PC-3 (cell line): Measurements from ENCODE around the gene HSPB7. TPM values are rescaled to one million over a fixed set of nuclear protein-coding genes. Genes with fewer than 3 reads are reported as not detected.

Experiments used
- ATAC-seq: fragments of 200-7000 bp; cut with Tn5 transposase; 2 replicates; pipeline ENCODE4 v1.9.1; 2020; ENCODE audit warnings: mild to moderate bottlenecking, moderate library complexity
- BruUV-seq: library from RNA; stranded (reverse); fragments of 400-500 nt; replicated peaks from 2 replicates; lab custom pipeline; 2021; lab: Mats Ljungman, UMichigan
- CTCF ChIA-PET: fragments of 300-600 bp; sonication (Branson Sonifier 250); formaldehyde crosslinking; loops from one replicate; lab custom pipeline; 2022; ENCODE audit warnings: antibody characterized with exemption; lab: Charles Lee
- POLR2A ChIA-PET: fragments of 300-600 bp; sonication (Branson Sonifier 250); formaldehyde crosslinking; loops from one replicate; lab custom pipeline; 2022; ENCODE audit warnings: antibody characterized with exemption; ENCODE audit not compliant: unreplicated experiment; lab: Charles Lee
- DNase-seq: peaks from one replicate; pipeline ENCODE4 v3.0.0-alpha.2; 2015
- H2AFZ ChIP-seq: fragments of 300-600 bp; sonication (generic); 2 replicates; pipeline ENCODE4 v1.6.0; 2016; ENCODE audit warnings: antibody characterized with exemption, low read length
- H3F3A ChIP-seq: fragments of 300-600 bp; sonication (generic); one replicate; pipeline ENCODE4 v1.6.0; 2017; ENCODE audit warnings: antibody characterized with exemption, low read length, control low read depth, mild to moderate bottlenecking; ENCODE audit not compliant: unreplicated experiment
- H3K27ac ChIP-seq: fragments of 300-600 bp; sonication (generic); 2 replicates; pipeline ENCODE4 v1.5.1; 2016; ENCODE audit warnings: mild to moderate bottlenecking, low read length
- H3K27me3 ChIP-seq: fragments of 300-600 bp; sonication (generic); 2 replicates; pipeline ENCODE4 v1.6.1; 2016; ENCODE audit warnings: low read length, mixed read lengths
- H3K36me3 ChIP-seq: fragments of 300-600 bp; sonication (generic); 2 replicates; pipeline ENCODE4 v1.6.1; 2016; ENCODE audit warnings: low read depth, mixed run types, low read length, mixed read lengths
- H3K4me1 ChIP-seq: fragments of 300-600 bp; sonication (generic); 2 replicates; pipeline ENCODE4 v1.5.1; 2016; ENCODE audit warnings: low read length; ENCODE audit not compliant: insufficient read depth
- H3K4me2 ChIP-seq: fragments of 300-600 bp; sonication (generic); 2 replicates; pipeline ENCODE4 v1.6.0; 2016; ENCODE audit warnings: low read length
- H3K4me3 ChIP-seq: fragments of 300-600 bp; sonication (generic); 2 replicates; pipeline ENCODE4 v1.5.1; 2016; ENCODE audit warnings: mild to moderate bottlenecking, low read length, mixed read lengths
- H3K79me2 ChIP-seq: fragments of 300-600 bp; sonication (generic); 2 replicates; pipeline ENCODE4 v1.6.1; 2017; ENCODE audit warnings: low read length, mixed read lengths
- H3K9ac ChIP-seq: fragments of 300-600 bp; sonication (generic); 2 replicates; pipeline ENCODE4 v1.6.0; 2016; ENCODE audit warnings: mild to moderate bottlenecking, low read length
- H3K9me2 ChIP-seq: fragments of 300-600 bp; sonication (generic); replicated peaks from 2 replicates; pipeline ENCODE4 v1.6.1; 2016; ENCODE audit warnings: mixed run types, low read length, mixed read lengths
- H3K9me3 ChIP-seq: fragments of 300-600 bp; sonication (generic); 2 replicates; pipeline ENCODE4 v1.6.1; 2016; ENCODE audit warnings: low read length, mixed read lengths
- H4K20me1 ChIP-seq: fragments of 300-600 bp; sonication (generic); 2 replicates; pipeline ENCODE4 v1.6.1; 2016; ENCODE audit warnings: low read length, mixed read lengths
- EZH2 ChIP-seq: fragments of 300-600 bp; sonication (generic); IDR thresholded peaks from one replicate; pipeline ENCODE4 v1.6.1; 2017; ENCODE audit warnings: antibody characterized with exemption, mild to moderate bottlenecking, low read length; ENCODE audit not compliant: unreplicated experiment
- EZH2phosphoT487 ChIP-seq: fragments of 300-600 bp; sonication (generic); IDR thresholded peaks from 2 replicates; pipeline ENCODE4 v1.6.1; 2018; ENCODE audit warnings: mild to moderate bottlenecking, antibody characterized with exemption, low read length, borderline replicate concordance
- intact Hi-C: fragments of 100-400 bp; cut with micrococcal nuclease; formaldehyde crosslinking; loops from 2 replicates; pipeline ENCODE4 v1.9.0; 2023
- total RNA-seq: library from RNA; depleted of rRNA; stranded (reverse); fragments of >200 nt; gene quantifications from 2 replicates; pipeline ENCODE4 v1.2.3, GENCODE V29; 2014
- TF ChIP-seq, protein P1 (sequence below): fragments of 300-600 bp; sonication (generic); conservative IDR thresholded peaks from 2 replicates; pipeline ENCODE4 v1.5.1; 2017; ENCODE audit warnings: antibody characterized with exemption, low read depth, mild to moderate bottlenecking, low read length

The HSPB7 gene
- total RNA-seq, 1 experiment from 2014 or later = not detected

DNA sequence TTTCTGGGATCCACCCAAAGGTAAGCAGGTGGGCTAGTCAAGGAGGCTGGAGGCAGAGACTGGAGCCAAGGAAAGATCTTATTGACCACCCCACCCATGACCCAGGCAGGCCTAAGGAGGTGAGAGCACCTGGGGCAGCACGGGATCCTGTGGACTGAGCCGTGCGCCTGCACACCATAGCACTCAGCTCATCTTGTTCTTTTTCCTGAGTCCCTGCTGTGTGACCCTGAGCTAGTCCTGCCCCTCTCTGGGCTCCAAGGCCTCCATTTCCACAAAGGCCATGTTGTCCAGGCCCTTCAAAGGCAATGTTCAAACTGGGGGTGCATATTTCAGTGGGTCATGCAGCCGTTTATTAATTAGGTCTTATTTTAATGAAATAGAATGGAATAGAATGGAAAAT lies 48.4 kb upstream of the HSPB7 start:
- CTCF ChIA-PET = interaction anchor here (0.6 kb wide), 1 partner anchor 59 kb away, joined by 6 read pairs; no protein-coding TSS in a partner anchor

DNA sequence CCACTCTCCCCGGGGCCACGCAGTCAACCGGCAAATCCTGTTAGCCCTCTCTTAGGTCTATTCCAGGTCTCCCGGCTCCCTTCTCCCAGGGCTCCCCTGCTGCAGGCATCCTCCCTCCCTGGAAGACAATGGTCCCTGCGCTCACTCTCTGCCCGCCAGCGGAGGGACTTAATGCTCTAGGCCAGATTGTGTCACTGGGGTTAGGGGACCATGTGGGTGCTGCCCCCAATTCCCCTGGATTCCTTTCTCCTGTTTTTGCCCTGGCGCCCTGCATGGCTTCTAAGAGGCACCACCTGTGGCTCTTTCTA lies 47.4 kb upstream of the HSPB7 start:
- H4K20me1 ChIP-seq = no peaks in the 10 kb centered on the region
- no peak overlapping the region for H3K27ac ChIP-seq
- DNase-seq (no peak), ATAC-seq (no peak)
- H3K9me2 ChIP-seq = no peaks in the 10 kb centered on the region
- H3K9ac ChIP-seq = no peak overlapping the region
- H3K4me3 ChIP-seq = no peak overlapping the region
- no peak overlapping the region for H3K4me2 ChIP-seq
- no TSS peak for BruUV-seq
- H3K79me2 ChIP-seq = no peaks in the 10 kb centered on the region
- H3F3A ChIP-seq = no peaks in the 10 kb centered on the region
- H2AFZ ChIP-seq = no peak overlapping the region
- no peaks in the 10 kb centered on the region for H3K9me3 ChIP-seq
- H3K36me3 ChIP-seq = no peaks in the 10 kb centered on the region
- ChIA-PET POLR2A (no interaction called here), CTCF (no interaction called here)
- intact Hi-C loops = no loop called here
- TF ChIP-seq, protein P1, sequence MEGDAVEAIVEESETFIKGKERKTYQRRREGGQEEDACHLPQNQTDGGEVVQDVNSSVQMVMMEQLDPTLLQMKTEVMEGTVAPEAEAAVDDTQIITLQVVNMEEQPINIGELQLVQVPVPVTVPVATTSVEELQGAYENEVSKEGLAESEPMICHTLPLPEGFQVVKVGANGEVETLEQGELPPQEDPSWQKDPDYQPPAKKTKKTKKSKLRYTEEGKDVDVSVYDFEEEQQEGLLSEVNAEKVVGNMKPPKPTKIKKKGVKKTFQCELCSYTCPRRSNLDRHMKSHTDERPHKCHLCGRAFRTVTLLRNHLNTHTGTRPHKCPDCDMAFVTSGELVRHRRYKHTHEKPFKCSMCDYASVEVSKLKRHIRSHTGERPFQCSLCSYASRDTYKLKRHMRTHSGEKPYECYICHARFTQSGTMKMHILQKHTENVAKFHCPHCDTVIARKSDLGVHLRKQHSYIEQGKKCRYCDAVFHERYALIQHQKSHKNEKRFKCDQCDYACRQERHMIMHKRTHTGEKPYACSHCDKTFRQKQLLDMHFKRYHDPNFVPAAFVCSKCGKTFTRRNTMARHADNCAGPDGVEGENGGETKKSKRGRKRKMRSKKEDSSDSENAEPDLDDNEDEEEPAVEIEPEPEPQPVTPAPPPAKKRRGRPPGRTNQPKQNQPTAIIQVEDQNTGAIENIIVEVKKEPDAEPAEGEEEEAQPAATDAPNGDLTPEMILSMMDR = no peak
- TF ChIP-seq EZH2phosphoT487 (no peak), EZH2 (no peak)
- no peaks in the 10 kb centered on the region for H3K27me3 ChIP-seq
- no peaks in the 10 kb centered on the region for H3K4me1 ChIP-seq

More for the DNA sequence above, 48.4 kb upstream of the HSPB7 start:
- no peaks in the 10 kb centered on the region for H3K79me2 ChIP-seq
- no peaks in the 10 kb centered on the region for H3K9me2 ChIP-seq
- H3K4me3 ChIP-seq = no peak overlapping the region
- POLR2A ChIA-PET = no interaction called here
- no peak overlapping the region for H3K27ac ChIP-seq
- no peaks in the 10 kb centered on the region for H4K20me1 ChIP-seq
- no peaks in the 10 kb centered on the region for H3K27me3 ChIP-seq
- no peaks in the 10 kb centered on the region for H3K4me1 ChIP-seq
- intact Hi-C loops = no loop called here
- H2AFZ ChIP-seq = no peak overlapping the region
- DNase-seq (no peak), ATAC-seq (no peak)
- no peak overlapping the region for H3K4me2 ChIP-seq
- no peaks in the 10 kb centered on the region for H3F3A ChIP-seq
- H3K9me3 ChIP-seq = no peaks in the 10 kb centered on the region
- TF ChIP-seq EZH2phosphoT487 = no peak
- no peak for TF ChIP-seq EZH2
- TF ChIP-seq, protein P1 = no peak
- H3K9ac ChIP-seq = no peak overlapping the region
- no TSS peak for BruUV-seq
- no peaks in the 10 kb centered on the region for H3K36me3 ChIP-seq

DNA sequence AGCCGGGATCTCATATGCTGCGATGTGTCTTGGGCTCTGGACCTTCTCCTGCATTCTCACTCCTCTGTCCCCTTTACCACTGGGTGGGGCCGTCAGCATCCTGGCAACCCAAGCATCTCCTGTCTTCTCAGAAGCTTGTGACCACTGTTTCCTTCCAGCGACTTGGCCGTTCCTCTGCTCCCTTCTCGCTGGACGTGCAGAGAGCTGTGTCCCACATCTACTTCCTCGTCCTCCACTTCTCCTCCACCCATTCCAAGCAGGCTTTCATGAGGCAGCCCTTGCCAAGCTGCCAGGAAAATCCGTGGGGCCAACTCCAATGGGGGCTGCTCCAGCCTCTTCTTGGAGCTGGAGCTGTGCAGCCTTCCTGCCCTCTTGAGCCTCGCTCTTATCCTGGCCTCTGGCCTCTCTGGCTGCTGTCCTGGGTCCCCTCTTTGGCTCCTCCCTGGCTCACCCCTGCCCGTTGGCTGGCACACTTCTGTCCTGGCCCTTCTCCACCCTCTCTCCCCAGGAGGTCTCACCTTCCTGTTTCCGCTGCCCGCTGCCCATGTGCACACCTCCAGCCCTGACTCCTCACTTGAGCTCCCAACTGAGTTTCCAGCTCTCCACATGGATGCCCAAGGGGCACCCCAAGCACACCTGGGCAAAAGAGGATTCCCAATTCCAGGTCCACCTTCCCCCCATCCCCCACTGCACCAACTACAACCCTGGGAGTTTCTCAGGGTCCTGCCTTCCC lies 46.9 kb upstream of the HSPB7 start:
- ATAC-seq (no peak), DNase-seq (no peak)
- Histone ChIP-seq H3K9me2 (no peaks in the 10 kb centered on the region), H3K9ac (no peak overlapping the region), H3K4me2 (no peak overlapping the region), H4K20me1 (no peaks in the 10 kb centered on the region), H3K4me1 (no peaks in the 10 kb centered on the region), H3K4me3 (no peak overlapping the region), H3K36me3 (no peaks in the 10 kb centered on the region), H2AFZ (no peak overlapping the region), H3K79me2 (no peaks in the 10 kb centered on the region), H3K27me3 (no peaks in the 10 kb centered on the region), H3F3A (no peaks in the 10 kb centered on the region), H3K9me3 (no peaks in the 10 kb centered on the region), H3K27ac (no peak overlapping the region)
- no TSS peak for BruUV-seq
- intact Hi-C loops = no loop called here
- POLR2A ChIA-PET = interaction anchor here (0.6 kb wide), 1 partner anchor 79 kb away, joined by 4 read pairs; no protein-coding TSS in a partner anchor
- TF ChIP-seq EZH2phosphoT487 (no peak), EZH2 (no peak)
- TF ChIP-seq, protein P1 = no peak
- CTCF ChIA-PET = no interaction called here
